ENCODE data around the gene FAM177A1.
"Not testable (repeated sequence)": the region's sequence is repeated elsewhere in the genome, so short reads cannot be mapped to it uniquely, and the experiment has no call there.

Gene FAM177A1

GRCh38 chr14:35065731-35066130, 19.7 kb downstream of the FAM177A1 start:
- DNase-seq: not testable (repeated sequence)

- DNase-seq: no peak
Observed at GRCh38 chr14:35068238-35069012, 22.4 kb downstream of the FAM177A1 start.

GRCh38 chr14:35072226-35072625, 26.2 kb downstream of the FAM177A1 start:
- DNase-seq: no peak

GRCh38 chr14:35073486-35073885, 27.4 kb downstream of the FAM177A1 start:
- no peak for DNase-seq

- no peak for DNase-seq
Observed at GRCh38 chr14:35078082-35078481, 32.0 kb downstream of the FAM177A1 start.

GRCh38 chr14:35079742-35080141, 33.7 kb downstream of the FAM177A1 start:
- no peak for DNase-seq

GRCh38 chr14:35083530-35084150, 37.6 kb downstream of the FAM177A1 start:
- DNase-seq: no peak

GRCh38 chr14:35085441-35085840, 39.4 kb downstream of the FAM177A1 start:
- no peak for DNase-seq

GRCh38 chr14:35088514-35088913, 42.4 kb downstream of the FAM177A1 start:
- no peak for DNase-seq

- not testable (repeated sequence) for DNase-seq
Observed at GRCh38 chr14:35094645-35095044, 48.6 kb downstream of the FAM177A1 start.

- no peak for DNase-seq
Observed at GRCh38 chr14:35107866-35108265, 61.8 kb downstream of the FAM177A1 start.

GRCh38 chr14:35112641-35113040, 66.6 kb downstream of the FAM177A1 start:
- DNase-seq: no peak

GRCh38 chr14:35113308-35113950, 67.4 kb downstream of the FAM177A1 start:
- no peak for DNase-seq

GRCh38 chr14:35114036-35114435, 68.0 kb downstream of the FAM177A1 start:
- no peak for DNase-seq

GRCh38 chr14:35116242-35116641, 70.2 kb downstream of the FAM177A1 start:
- DNase-seq: no peak

GRCh38 chr14:35117112-35117511, 71.0 kb downstream of the FAM177A1 start:
- DNase-seq: no peak

- DNase-seq: no peak
Observed at GRCh38 chr14:35121026-35121886, 75.2 kb downstream of the FAM177A1 start.

GRCh38 chr14:35121887-35122695, 76.0 kb downstream of the FAM177A1 start, which contains the start of the genes PPP2R3C and PRORP:
TSS of gene PPP2R3C (minus strand) at chr14:35121990. CDS start at chr14:35121959, 31 bp downstream.
TSS of gene PRORP (plus strand) at chr14:35122552. CDS start at chr14:35123246, 694 bp downstream.
- DNase-seq: peak; percentile 99

- no peak for DNase-seq
Observed at GRCh38 chr14:35122696-35123387, 76.8 kb downstream of the FAM177A1 start.

GRCh38 chr14:35123388-35123703, 77.3 kb downstream of the FAM177A1 start:
- no peak for DNase-seq

- no peak for DNase-seq
Observed at GRCh38 chr14:35124127-35124526, 78.1 kb downstream of the FAM177A1 start.
